HCT116 (cell line): ENCODE results near the gene MCRIP2. TPM values are rescaled to one million over a fixed set of nuclear protein-coding genes. Genes with fewer than 3 reads are reported as not detected.

Experiments used
- ATAC-seq: fragments of 200-7000 bp; cut with Tn5 transposase; 2 replicates; pipeline ENCODE4 v1.9.1; 2020; ENCODE audit warnings: mild to moderate bottlenecking, moderate library complexity
- BruUV-seq: library from RNA; stranded (reverse); fragments of 400-500 nt; replicated peaks from 2 replicates; lab custom pipeline; 2021; lab: Mats Ljungman, UMichigan
- CTCF ChIA-PET: fragments of 300-600 bp; sonication (Branson Sonifier 250); formaldehyde crosslinking; loops from one replicate; lab custom pipeline; 2021; ENCODE audit warnings: antibody characterized with exemption; lab: Charles Lee
- POLR2A ChIA-PET: fragments of 300-600, 350-600 bp; sonication (Branson Sonifier 250); formaldehyde crosslinking; loops from one replicate; lab custom pipeline; 2021; ENCODE audit warnings: antibody characterized with exemption; lab: Charles Lee
- RAD21 ChIA-PET, 2 experiments: fragments of 300-600 bp; sonication (Branson Sonifier 250); formaldehyde crosslinking; loops; one replicate each; lab custom pipeline; 2023; ENCODE audit warnings: low total read pairs in 2 of 2; ENCODE audit not compliant: uncharacterized antibody in 2 of 2, unreplicated experiment in 2 of 2, low non-redundant PET in 1 of 2; lab: Charles Lee
- DNase-seq: peaks from one replicate; pipeline ENCODE4 v3.0.0-alpha.2; 2010; ENCODE audit warnings: low read depth, low spot score
- H2AFZ ChIP-seq: fragments of 200-600 bp; shearing (Covaris generic), sonication (generic); 2 replicates; pipeline ENCODE4 v1.6.1; 2017; ENCODE audit warnings: low read depth, mixed run types, mixed read lengths, antibody characterized with exemption, low read length; ENCODE audit not compliant: poor library complexity, severe bottlenecking
- H3K27ac ChIP-seq: 2 replicates; pipeline ENCODE4 v1.5.1; 2012; ENCODE audit warnings: low read depth, low read length
- H3K27me3 ChIP-seq: fragments of 200-600 bp; sonication (generic); 2 replicates; pipeline ENCODE4 v1.6.1; 2016; ENCODE audit warnings: mixed run types, low read length, mixed read lengths; ENCODE audit not compliant: insufficient read depth
- H3K36me3 ChIP-seq, 2 experiments: fragments of 200-500 bp in 1 of 2; fragments of 200-600 bp in 1 of 2; sonication (Bioruptor generic) in 1 of 2; sonication (generic) in 1 of 2; 2 replicates each; pipeline versions ENCODE4 v1.5.1 to v1.6.1; 2014 to 2016; ENCODE audit warnings: low read length in 2 of 2, inconsistent platforms in 1 of 2, mixed read lengths in 1 of 2, mixed run types in 1 of 2; ENCODE audit not compliant: insufficient read depth in 2 of 2, control insufficient read depth in 1 of 2
- H3K4me1 ChIP-seq, 2 experiments: fragments of 200-600 bp in 1 of 2; sonication (generic) in 1 of 2; 2 replicates each; pipeline versions ENCODE4 v1.5.1 to v1.6.1; 2012 to 2017; ENCODE audit warnings: low read length in 2 of 2, inconsistent platforms in 1 of 2, mild to moderate bottlenecking in 1 of 2, mixed read lengths in 1 of 2, mixed run types in 1 of 2, moderate library complexity in 1 of 2; ENCODE audit not compliant: insufficient read depth in 2 of 2, control insufficient read depth in 1 of 2
- H3K4me2 ChIP-seq: fragments of 200-600 bp; sonication (generic); 2 replicates; pipeline ENCODE4 v1.6.1; 2017; ENCODE audit warnings: mixed run types, low read length, mixed read lengths
- H3K4me3 ChIP-seq, 2 experiments: fragments of 200-600 bp in 1 of 2; sonication (generic) in 1 of 2; replicated peaks in 1 of 2; 2 replicates each; pipeline ENCODE4 v1.5.1; 2011 to 2016; ENCODE audit warnings: low read length in 2 of 2, control low read depth in 1 of 2, low read depth in 1 of 2, mild to moderate bottlenecking in 1 of 2, mixed read lengths in 1 of 2, mixed run types in 1 of 2
- H3K79me2 ChIP-seq: fragments of 200-600 bp; sonication (generic); 2 replicates; pipeline ENCODE4 v1.6.1; 2017; ENCODE audit warnings: mild to moderate bottlenecking, mixed run types, low read length, moderate library complexity, mixed read lengths; ENCODE audit not compliant: insufficient read depth
- H3K9ac ChIP-seq: fragments of 200-600 bp; sonication (generic); 2 replicates; pipeline ENCODE4 v1.6.1; 2016; ENCODE audit warnings: low read length, mixed read lengths
- H3K9me2 ChIP-seq: fragments of 200-600 bp; sonication (generic), shearing (Covaris generic); 2 replicates; pipeline ENCODE4 v1.6.1; 2017; ENCODE audit warnings: mixed run types, mild to moderate bottlenecking, moderate library complexity; ENCODE audit not compliant: insufficient read depth
- H3K9me3 ChIP-seq, 2 experiments: fragments of 200-500 bp in 1 of 2; fragments of 200-600 bp in 1 of 2; sonication (Bioruptor generic) in 1 of 2; sonication (generic) in 1 of 2; 2 replicates each; pipeline ENCODE4 v1.6.1; 2014 to 2017; ENCODE audit warnings: low read length in 2 of 2, mixed read lengths in 2 of 2, inconsistent platforms in 1 of 2, low read depth in 1 of 2, mild to moderate bottlenecking in 1 of 2, mixed run types in 1 of 2, moderate library complexity in 1 of 2; ENCODE audit not compliant: control insufficient read depth in 1 of 2, insufficient read depth in 1 of 2
- H4K20me1 ChIP-seq: fragments of 200-600 bp; sonication (generic), shearing (Covaris generic); 2 replicates; pipeline ENCODE4 v1.6.1; 2017; ENCODE audit warnings: mixed run types, mild to moderate bottlenecking, moderate library complexity; ENCODE audit not compliant: insufficient read depth
- ATF3 ChIP-seq: IDR thresholded peaks from 2 replicates; pipeline ENCODE4 v1.6.1; 2012
- CBX3 ChIP-seq: IDR thresholded peaks from 2 replicates; pipeline ENCODE4 v1.6.1; 2012; ENCODE audit warnings: low read depth
- CEBPB ChIP-seq: IDR thresholded peaks from 2 replicates; pipeline ENCODE4 v1.6.1; 2012; ENCODE audit warnings: low read depth
- EGR1 ChIP-seq: IDR thresholded peaks from 2 replicates; pipeline ENCODE4 v1.6.1; 2012; ENCODE audit warnings: low read depth
- ELF1 ChIP-seq: IDR thresholded peaks from 2 replicates; pipeline ENCODE4 v1.6.1; 2012; ENCODE audit warnings: low read depth, borderline replicate concordance
- EZH2 ChIP-seq: fragments of 200-600 bp; sonication (generic); IDR thresholded peaks from 2 replicates; pipeline ENCODE4 v1.6.1; 2017; ENCODE audit warnings: antibody characterized with exemption, mixed run types
- FOSL1 ChIP-seq: IDR thresholded peaks from 2 replicates; pipeline ENCODE4 v1.6.1; 2012; ENCODE audit warnings: low read depth
- JUND ChIP-seq: IDR thresholded peaks from 2 replicates; pipeline ENCODE4 v1.6.1; 2012
- POLR2A ChIP-seq: IDR thresholded peaks from 2 replicates; pipeline ENCODE4 v1.7.0; 2011; ENCODE audit warnings: borderline replicate concordance; ENCODE audit not compliant: insufficient read depth, insufficient read length; ENCODE audit errors: extremely low read depth
- POLR2AphosphoS5 ChIP-seq: IDR thresholded peaks from 2 replicates; pipeline ENCODE4 v1.6.1; 2011; ENCODE audit warnings: mild to moderate bottlenecking, low read depth, low read length, moderate library complexity
- RAD21 ChIP-seq: IDR thresholded peaks from 2 replicates; pipeline ENCODE4 v1.6.1; 2012; ENCODE audit warnings: low read depth, mild to moderate bottlenecking
- SIN3A ChIP-seq: IDR thresholded peaks from 2 replicates; pipeline ENCODE4 v1.6.1; 2012; ENCODE audit warnings: low read depth
- SP1 ChIP-seq: IDR thresholded peaks from 2 replicates; pipeline ENCODE4 v1.6.1; 2012; ENCODE audit warnings: low read depth
- TCF7L2 ChIP-seq: IDR thresholded peaks from 2 replicates; pipeline ENCODE4 v1.7.0; 2011; ENCODE audit warnings: borderline replicate concordance, inconsistent platforms; ENCODE audit not compliant: insufficient read depth, insufficient read length; ENCODE audit errors: extremely low read depth
- ZFX ChIP-seq: fragments of 450-650 bp; IDR thresholded peaks from 2 replicates; pipeline ENCODE4 v1.6.1; 2017
- intact Hi-C: fragments of 100-400 bp; cut with micrococcal nuclease; formaldehyde crosslinking; loops from 2 replicates; pipeline ENCODE4 v1.10.0; 2022
- total RNA-seq: library from RNA; stranded (reverse); gene quantifications from one replicate; pipeline ENCODE4 v1.2.1, GENCODE V29; 2021; ENCODE audit not compliant: unreplicated experiment
- TF ChIP-seq, protein P1 (sequence below): IDR thresholded peaks from 2 replicates; pipeline ENCODE4 v1.6.1; 2011; ENCODE audit warnings: mild to moderate bottlenecking, low read length, moderate library complexity; ENCODE audit not compliant: insufficient replicate concordance; ENCODE audit errors: extremely low read depth
- TF ChIP-seq, protein P2 (sequence below), 3 experiments: fragments of 200-600 bp in 1 of 3; sonication (generic) in 1 of 3; IDR thresholded peaks in 2 of 3; conservative IDR thresholded peaks in 1 of 3; 2 replicates each; pipeline ENCODE4 v1.5.1; 2012 to 2017; ENCODE audit warnings: low read depth in 2 of 3, low read length in 2 of 3, antibody characterized with exemption in 1 of 3, borderline replicate concordance in 1 of 3, control low read depth in 1 of 3, mild to moderate bottlenecking in 1 of 3, mixed read lengths in 1 of 3, mixed run types in 1 of 3, moderate library complexity in 1 of 3; ENCODE audit not compliant: insufficient read depth in 1 of 3
- TF ChIP-seq, protein P3 (sequence below): IDR thresholded peaks from 2 replicates; pipeline ENCODE4 v1.6.1; 2012

Gene MCRIP2
- total RNA-seq, 1 experiment from 2014 or later, result 34.9 TPM

DNA sequence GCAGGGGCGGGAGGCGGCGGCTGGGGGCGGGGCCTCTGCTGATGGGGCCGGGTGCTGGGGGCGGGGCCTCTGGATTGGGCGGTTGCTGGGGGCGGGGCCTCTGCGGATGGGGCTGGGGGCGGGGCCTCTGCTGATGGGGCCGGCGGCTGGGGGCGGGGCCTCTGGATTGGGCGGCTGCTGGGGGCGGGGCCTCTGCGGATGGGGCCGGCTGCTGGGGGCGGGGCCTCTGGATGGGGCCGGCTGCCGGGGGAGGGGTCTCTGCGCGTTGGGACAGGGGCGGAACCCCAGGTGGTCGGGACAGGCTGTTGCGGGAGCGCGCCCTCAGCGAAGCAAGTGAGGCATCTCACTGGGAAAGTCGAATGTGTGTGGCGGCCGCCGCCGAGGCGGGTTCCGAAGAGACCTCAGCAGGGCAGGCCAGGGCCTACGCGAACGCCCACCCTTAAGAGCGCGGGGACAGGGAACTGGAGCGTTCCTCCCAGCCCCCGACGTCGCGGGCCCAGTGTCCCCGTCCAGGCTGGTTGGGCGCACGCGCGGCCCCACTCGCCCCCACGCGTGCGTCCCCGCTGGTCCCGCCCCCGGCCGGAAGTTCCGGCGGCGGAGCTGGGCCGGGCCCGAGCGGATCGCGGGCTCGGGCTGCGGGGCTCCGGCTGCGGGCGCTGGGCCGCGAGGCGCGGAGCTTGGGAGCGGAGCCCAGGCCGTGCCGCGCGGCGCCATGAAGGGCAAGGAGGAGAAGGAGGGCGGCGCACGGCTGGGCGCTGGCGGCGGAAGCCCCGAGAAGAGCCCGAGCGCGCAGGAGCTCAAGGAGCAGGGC lies 38.4 kb downstream of the MCRIP2 start, which contains the start of gene STUB1:
TSS of gene STUB1 (plus strand) at position 597 of the 811 bp plus-strand sequence. CDS start at position 713, 116 bp downstream.
- intact Hi-C loops, result no loop called here
- Histone ChIP-seq H3K27ac (peak within 1 kb of the TSS; percentile 98), H3K9me3 (no peaks in the 10 kb centered on the region), H3K4me1 (peaks cover 11 to 42% of the 10 kb centered on the region in 2 experiments), H3K79me2 (peaks cover 36% of the 10 kb centered on the region), H3K4me3 (peak within 1 kb of the TSS; percentile 66 to 90), H3K36me3 (peaks cover 0 to 26% of the 10 kb centered on the region in 2 experiments; a peak in 2 of 4 replicates), H2AFZ (no peak within 1 kb of the TSS), H3K27me3 (no peaks in the 10 kb centered on the region), H3K9ac (peak within 1 kb of the TSS; percentile 92), H4K20me1 (no peaks in the 10 kb centered on the region), H3K4me2 (peak within 1 kb of the TSS; percentile 97), H3K9me2 (no peaks in the 10 kb centered on the region)
- ChIA-PET POLR2A (no interaction called here), RAD21 (no interaction called here), CTCF (interaction anchor here (1.1 kb wide), 1 partner anchor 10 kb away, joined by 3 read pairs; the partner anchor contains the start of gene WDR24)
- no TSS peak for BruUV-seq
- TF ChIP-seq, protein P1, sequence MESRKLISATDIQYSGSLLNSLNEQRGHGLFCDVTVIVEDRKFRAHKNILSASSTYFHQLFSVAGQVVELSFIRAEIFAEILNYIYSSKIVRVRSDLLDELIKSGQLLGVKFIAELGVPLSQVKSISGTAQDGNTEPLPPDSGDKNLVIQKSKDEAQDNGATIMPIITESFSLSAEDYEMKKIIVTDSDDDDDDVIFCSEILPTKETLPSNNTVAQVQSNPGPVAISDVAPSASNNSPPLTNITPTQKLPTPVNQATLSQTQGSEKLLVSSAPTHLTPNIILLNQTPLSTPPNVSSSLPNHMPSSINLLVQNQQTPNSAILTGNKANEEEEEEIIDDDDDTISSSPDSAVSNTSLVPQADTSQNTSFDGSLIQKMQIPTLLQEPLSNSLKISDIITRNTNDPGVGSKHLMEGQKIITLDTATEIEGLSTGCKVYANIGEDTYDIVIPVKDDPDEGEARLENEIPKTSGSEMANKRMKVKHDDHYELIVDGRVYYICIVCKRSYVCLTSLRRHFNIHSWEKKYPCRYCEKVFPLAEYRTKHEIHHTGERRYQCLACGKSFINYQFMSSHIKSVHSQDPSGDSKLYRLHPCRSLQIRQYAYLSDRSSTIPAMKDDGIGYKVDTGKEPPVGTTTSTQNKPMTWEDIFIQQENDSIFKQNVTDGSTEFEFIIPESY, result no peak
- TF ChIP-seq TCF7L2 (no peak), EZH2 (no peak), JUND (no peak), POLR2A (peak; percentile 16), POLR2AphosphoS5 (peak; percentile 75), ELF1 (no peak), SP1 (no peak), RAD21 (no peak), CBX3 (no peak), CEBPB (no peak), ZFX (no peak), EGR1 (no peak), FOSL1 (no peak), SIN3A (no peak), ATF3 (no peak)
- TF ChIP-seq, protein P2, sequence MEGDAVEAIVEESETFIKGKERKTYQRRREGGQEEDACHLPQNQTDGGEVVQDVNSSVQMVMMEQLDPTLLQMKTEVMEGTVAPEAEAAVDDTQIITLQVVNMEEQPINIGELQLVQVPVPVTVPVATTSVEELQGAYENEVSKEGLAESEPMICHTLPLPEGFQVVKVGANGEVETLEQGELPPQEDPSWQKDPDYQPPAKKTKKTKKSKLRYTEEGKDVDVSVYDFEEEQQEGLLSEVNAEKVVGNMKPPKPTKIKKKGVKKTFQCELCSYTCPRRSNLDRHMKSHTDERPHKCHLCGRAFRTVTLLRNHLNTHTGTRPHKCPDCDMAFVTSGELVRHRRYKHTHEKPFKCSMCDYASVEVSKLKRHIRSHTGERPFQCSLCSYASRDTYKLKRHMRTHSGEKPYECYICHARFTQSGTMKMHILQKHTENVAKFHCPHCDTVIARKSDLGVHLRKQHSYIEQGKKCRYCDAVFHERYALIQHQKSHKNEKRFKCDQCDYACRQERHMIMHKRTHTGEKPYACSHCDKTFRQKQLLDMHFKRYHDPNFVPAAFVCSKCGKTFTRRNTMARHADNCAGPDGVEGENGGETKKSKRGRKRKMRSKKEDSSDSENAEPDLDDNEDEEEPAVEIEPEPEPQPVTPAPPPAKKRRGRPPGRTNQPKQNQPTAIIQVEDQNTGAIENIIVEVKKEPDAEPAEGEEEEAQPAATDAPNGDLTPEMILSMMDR (IDR thresholded peaks at IDR 0.05 in 2 of 3, conservative IDR thresholded peaks at IDR 0.05 in 1 of 3; ENCODE audit: borderline replicate concordance in 1 of 3, insufficient read depth in 1 of 3, low read depth in 2 of 3, low read length in 2 of 3), result no peak
- TF ChIP-seq, protein P3, sequence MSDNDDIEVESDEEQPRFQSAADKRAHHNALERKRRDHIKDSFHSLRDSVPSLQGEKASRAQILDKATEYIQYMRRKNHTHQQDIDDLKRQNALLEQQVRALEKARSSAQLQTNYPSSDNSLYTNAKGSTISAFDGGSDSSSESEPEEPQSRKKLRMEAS, result no peak
- peak; percentile 48 for DNase-seq
- peak; percentile 30 for ATAC-seq
